ENCODE results near the gene XXYLT1.
A peak's percentile ranks its signal among the peaks of the same experiment; 100 is the strongest.

Gene XXYLT1

GRCh38 chr3:195209083-195209846, 61.7 kb downstream of the XXYLT1 start:
- TF ChIP-seq, protein P1, sequence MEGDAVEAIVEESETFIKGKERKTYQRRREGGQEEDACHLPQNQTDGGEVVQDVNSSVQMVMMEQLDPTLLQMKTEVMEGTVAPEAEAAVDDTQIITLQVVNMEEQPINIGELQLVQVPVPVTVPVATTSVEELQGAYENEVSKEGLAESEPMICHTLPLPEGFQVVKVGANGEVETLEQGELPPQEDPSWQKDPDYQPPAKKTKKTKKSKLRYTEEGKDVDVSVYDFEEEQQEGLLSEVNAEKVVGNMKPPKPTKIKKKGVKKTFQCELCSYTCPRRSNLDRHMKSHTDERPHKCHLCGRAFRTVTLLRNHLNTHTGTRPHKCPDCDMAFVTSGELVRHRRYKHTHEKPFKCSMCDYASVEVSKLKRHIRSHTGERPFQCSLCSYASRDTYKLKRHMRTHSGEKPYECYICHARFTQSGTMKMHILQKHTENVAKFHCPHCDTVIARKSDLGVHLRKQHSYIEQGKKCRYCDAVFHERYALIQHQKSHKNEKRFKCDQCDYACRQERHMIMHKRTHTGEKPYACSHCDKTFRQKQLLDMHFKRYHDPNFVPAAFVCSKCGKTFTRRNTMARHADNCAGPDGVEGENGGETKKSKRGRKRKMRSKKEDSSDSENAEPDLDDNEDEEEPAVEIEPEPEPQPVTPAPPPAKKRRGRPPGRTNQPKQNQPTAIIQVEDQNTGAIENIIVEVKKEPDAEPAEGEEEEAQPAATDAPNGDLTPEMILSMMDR (IDR thresholded peaks at IDR 0.05; ENCODE audit: extremely low read depth, insufficient read depth, missing control alignments): no peak
- in situ Hi-C loops (cut with MboI; ENCODE audit: low pct_unique_long_range_greater_than_20kb, low sequenced_read_pairs, unreplicated experiment): no loop called here
- DNase-seq (ENCODE audit: low spot score): no peak

DNA sequence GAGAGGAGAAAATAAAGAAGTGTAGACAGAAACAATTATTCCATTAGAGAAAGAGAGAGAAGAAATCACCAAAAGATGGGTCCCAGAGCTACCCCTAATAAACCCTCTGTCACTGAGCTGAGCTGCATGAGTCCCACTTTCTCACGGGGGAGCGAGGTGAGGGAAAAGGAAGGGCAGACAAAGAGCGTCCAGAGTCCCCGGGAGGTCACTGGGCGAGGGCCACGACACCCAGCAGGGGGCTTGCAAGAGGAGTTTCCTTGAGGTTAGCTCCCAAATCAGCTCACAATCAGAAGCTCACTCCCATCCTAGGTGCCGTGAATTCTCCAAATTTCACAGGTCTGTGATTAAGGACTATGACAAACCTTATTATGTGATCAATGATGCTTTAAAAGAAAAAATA, 62.3 kb downstream of the XXYLT1 start:
- in situ Hi-C loops (cut with MboI; ENCODE audit: low pct_unique_long_range_greater_than_20kb, low sequenced_read_pairs, unreplicated experiment): no loop called here
- TF ChIP-seq, protein P1 (IDR thresholded peaks at IDR 0.05; ENCODE audit: extremely low read depth, insufficient read depth, missing control alignments): no peak
- no peak for DNase-seq (ENCODE audit: low spot score)

DNA sequence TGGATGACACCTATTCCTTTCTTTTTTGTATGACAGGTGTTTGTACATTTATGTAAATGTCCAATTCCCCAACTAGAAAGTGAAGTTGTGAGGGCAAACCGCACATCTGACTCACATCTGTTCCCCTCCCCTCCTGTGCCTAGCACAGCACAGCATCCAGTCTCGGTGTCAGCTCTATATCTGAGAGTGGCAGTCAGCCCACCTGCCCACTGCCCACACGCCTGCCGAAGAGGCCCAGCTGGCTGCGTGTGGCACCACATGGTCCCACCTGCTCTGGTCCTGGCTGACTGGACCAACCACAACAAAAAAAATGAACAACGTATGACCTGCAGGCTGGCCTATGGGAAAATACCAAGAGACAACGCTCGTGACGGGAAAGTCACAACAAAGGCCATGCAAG, 62.8 kb downstream of the XXYLT1 start:
- peak; percentile 67 for DNase-seq (ENCODE audit: low spot score)
- TF ChIP-seq, protein P1 (IDR thresholded peaks at IDR 0.05; ENCODE audit: extremely low read depth, insufficient read depth, missing control alignments): no peak
- in situ Hi-C loops (cut with MboI; ENCODE audit: low pct_unique_long_range_greater_than_20kb, low sequenced_read_pairs, unreplicated experiment): no loop called here

- TF ChIP-seq, protein P1 (IDR thresholded peaks at IDR 0.05; ENCODE audit: extremely low read depth, insufficient read depth, missing control alignments): no peak
- DNase-seq (ENCODE audit: low spot score): no peak
- in situ Hi-C loops (cut with MboI; ENCODE audit: low pct_unique_long_range_greater_than_20kb, low sequenced_read_pairs, unreplicated experiment): no loop called here
These were observed 63.2 kb downstream of the XXYLT1 start for GRCh38 chr3:195207731-195208130.

GRCh38 chr3:195207056-195207455, 63.9 kb downstream of the XXYLT1 start:
- DNase-seq (ENCODE audit: low spot score): no peak
- TF ChIP-seq, protein P1 (IDR thresholded peaks at IDR 0.05; ENCODE audit: extremely low read depth, insufficient read depth, missing control alignments): no peak
- in situ Hi-C loops (cut with MboI; ENCODE audit: low pct_unique_long_range_greater_than_20kb, low sequenced_read_pairs, unreplicated experiment): no loop called here

DNA sequence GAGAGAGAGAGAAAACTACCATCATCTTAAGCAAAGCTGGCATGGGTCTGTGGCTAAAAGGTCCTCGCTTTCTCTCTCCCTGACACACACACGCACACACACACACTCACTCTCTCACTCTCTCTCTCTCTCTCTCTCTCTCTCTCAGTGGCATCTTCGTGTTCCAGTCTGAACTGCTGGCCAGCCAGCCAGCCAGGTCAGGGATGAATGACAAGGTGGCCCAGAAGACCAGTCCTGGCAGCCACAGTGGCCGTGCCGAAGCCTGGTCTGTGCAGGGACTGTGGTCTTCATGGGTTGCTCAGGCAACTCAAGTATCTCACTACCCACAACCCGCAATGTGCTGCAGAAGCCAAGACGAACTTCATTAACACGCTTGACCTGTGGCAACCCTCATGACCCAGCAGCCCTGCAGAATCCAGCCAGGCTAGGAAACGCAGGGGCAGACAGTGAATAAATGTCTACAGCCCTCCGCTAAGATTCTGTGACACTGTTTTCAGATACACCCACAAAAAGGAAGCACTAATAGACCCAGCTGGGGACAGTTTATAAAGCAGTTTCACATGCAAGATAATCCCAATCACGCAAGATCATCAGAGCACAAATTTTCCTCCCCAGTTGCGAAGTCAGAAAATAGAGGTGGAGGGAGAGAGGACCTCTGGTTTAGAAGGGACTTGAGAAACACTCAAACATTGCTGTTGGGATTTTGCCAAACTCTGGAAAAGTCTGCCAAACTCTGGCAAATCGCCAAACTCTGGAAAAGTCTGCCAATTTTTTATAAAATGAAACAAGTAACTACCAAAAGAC, 66.4 kb downstream of the XXYLT1 start:
- no peak for DNase-seq (ENCODE audit: low spot score)
- in situ Hi-C loops (cut with MboI; ENCODE audit: low pct_unique_long_range_greater_than_20kb, low sequenced_read_pairs, unreplicated experiment): no loop called here
- TF ChIP-seq, protein P1 (IDR thresholded peaks at IDR 0.05; ENCODE audit: extremely low read depth, insufficient read depth, missing control alignments): no peak
